ENCODE results near the gene ERFL.

DNA sequence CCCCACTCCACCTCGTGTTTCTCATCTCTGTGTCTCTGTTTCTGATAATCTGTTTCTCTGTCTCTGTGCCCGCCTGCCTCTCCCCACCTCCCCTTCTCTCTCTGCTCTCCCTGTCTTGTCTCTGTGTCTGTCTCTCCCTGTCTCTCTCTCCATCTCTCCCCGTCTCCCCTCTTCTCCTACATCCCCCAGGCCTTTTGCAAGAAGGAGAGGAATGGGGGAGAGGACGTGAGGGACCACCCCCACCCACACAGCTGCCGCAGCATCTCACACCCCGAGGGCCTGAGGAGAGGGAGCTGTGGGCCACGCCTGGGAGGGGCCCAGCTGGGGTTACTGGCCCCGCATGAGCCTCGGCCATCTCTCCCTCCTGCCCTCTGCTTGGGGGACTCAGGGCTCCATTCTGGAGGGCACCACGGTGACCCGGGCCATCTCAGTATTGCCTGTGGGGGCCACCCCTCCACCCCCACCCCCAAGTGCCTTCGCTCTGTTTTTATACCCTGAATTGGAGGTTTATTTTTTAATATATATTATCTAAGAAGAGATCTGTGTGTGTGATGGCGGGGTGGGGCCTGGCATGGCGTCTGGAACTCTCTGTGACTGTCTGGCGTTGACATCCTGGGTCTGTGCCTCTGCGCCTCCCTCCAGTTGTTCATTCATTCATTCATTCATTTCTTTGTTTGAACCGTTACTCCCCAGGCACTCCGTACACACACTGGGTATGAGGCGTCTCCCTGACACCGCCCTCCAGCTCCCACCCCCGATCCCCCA, 21.2 kb downstream of the ERFL start:
- TF ChIP-seq YY1 (IDR thresholded peaks at IDR 0.05; ENCODE audit: insufficient read depth, insufficient read length), result no peak
- TF ChIP-seq ZNF274 (IDR thresholded peaks at IDR 0.05; ENCODE audit: low read depth, low read length), result no peak

Measured in NT2/D1 (cell line).